GM18951 (cell line): Measurements from ENCODE around the gene UST.
"Not testable (repeated sequence)": the region's sequence is repeated elsewhere in the genome, so short reads cannot be mapped to it uniquely, and the experiment has no call there.

Experiments used
- POLR2A ChIP-seq: IDR thresholded peaks from 4 replicates; pipeline ENCODE4 v1.6.1; 2011; ENCODE audit warnings: mild to moderate bottlenecking; ENCODE audit not compliant: insufficient read length, insufficient read depth; ENCODE audit errors: extremely low read depth
- in situ Hi-C: fragments of 300-500 bp; cut with MboI; formaldehyde crosslinking; loops from one replicate; pipeline ENCODE4 v1.12.0; 2022; ENCODE audit warnings: low sequenced_read_pairs, mixed read lengths, inconsistent platforms; ENCODE audit not compliant: unreplicated experiment

The UST gene

DNA sequence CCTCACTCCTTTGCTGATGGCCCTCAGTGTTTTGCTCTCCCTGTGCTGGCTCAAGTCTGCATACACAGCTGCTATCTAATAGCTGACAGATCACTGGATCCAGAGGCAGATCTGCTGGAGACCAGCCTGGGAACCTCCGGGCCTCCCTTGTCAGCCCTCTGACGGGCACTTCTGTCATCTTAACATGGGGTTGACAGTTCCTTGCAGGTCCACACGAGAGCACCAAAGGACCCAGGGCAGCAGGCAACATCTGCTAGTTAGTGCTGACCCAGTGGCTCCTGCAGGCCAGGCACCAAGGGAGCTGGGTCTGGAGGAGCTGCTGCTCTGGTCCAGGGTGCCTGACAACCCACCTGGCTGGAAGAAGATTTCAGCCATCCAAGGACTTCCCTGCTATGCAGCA lies 208.1 kb downstream of the UST start:
- in situ Hi-C loops = no loop called here
- no peak for TF ChIP-seq POLR2A

- no peak for TF ChIP-seq POLR2A
These were observed 208.6 kb downstream of the UST start for GRCh38 chr6:148955441-148955840.

DNA sequence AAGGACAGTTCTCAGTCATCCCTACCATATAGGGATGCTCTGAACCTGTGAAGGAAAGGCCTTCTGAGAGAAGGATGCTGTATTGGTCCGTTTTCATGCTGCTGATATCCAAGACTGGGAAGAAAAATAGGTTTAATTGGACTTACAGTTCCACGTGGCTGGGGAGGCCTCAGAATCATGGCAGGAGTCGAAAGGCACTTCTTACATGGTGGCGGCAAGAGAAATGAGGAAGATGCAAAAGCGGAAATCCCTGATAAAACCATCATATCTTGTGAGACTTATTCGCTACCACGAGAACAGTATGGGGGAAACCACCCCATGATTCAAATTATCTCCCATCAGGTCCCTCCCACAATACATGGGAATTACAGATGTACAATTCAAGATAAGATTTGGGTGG lies 209.3 kb downstream of the UST start:
- in situ Hi-C loops = not testable (repeated sequence)

More at GRCh38 chr6:148955441-148955840, 208.6 kb downstream of the UST start:
- in situ Hi-C loops = no loop called here

DNA sequence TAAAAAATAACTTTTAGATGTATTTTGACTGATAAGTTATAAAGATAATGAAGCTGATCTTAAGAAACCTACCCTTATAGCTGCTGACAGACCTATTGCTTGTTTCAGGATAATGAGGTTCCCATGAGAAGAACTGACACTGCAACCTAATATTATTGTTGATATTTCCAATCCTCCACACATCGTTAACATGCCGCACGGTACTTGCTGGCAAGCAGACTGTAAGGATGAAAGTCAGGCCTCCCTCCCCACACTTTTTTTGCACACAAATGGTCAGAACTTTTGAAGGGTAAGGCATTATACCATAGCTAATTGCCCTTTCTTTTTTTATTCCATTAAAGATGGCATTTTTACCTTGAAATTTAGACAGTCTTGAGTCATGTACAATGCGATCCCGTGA lies 210.9 kb downstream of the UST start:
- in situ Hi-C loops = no loop called here
- no peak for TF ChIP-seq POLR2A

DNA sequence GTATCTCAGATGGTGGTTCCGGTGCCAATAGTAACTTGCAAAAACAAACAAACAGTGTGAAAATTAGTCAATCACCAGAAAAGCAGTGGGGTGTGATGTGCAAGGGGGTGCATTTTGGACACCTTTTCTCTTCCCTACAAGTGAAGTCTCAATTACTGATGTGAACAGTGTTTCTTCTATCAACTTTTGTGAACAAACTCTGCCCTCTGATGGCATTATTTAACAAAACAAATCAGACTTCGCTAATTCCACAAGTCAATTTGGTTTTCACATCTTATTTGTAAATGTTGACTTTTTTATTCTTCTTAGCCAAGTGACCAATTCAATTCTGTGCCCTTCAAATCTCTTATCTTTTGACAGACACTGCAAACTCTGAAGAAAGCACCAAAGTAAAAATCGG lies 212.2 kb downstream of the UST start:
- in situ Hi-C loops = no loop called here
- TF ChIP-seq POLR2A = no peak

DNA sequence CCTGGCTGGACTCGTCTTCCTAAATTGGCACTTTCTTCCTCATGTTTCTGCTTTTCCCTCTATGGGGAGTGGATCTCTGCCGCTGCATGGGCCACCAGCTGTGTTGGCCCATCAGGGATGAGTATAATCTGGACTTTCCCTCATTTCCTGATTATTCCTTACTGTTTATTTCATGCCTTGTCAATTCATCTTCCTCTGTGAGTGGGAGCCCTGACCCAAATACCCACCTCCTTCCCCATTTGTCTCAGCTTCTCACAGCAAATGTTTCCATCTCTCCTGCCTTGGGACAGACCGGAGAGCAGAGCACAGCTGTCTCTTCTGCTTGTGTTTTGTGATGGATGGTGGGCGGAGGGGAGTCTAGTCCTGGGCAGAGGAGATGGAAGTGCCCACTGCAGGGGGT lies 212.7 kb downstream of the UST start:
- TF ChIP-seq POLR2A = no peak
- in situ Hi-C loops = no loop called here

GRCh38 chr6:148962854-148963515 lies 216.2 kb downstream of the UST start:
- in situ Hi-C loops = no loop called here
- no peak for TF ChIP-seq POLR2A

GRCh38 chr6:148963738-148964137 lies 216.9 kb downstream of the UST start:
- in situ Hi-C loops = no loop called here
- no peak for TF ChIP-seq POLR2A

- in situ Hi-C loops = no loop called here
- no peak for TF ChIP-seq POLR2A
These were observed 217.6 kb downstream of the UST start for GRCh38 chr6:148964467-148964866.

DNA sequence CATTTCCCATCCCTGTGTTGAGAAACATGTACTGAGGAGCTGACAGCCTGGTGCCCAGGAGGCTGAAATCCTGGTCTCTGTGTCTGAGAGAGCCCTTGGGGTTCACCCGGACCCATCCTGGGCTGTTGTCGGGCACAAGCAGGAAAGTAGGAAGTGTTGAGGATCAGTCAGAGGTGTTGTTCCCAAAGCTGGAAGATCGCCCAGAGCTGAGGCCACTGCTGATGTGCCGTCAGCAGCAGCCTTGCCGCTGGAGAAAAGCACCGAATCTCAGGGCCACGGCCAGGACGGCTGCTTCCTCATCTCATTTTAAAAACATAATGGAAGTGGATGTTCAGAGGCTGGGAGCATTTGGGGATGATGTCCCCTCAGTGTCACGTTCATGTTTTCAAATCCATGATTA lies 218.5 kb downstream of the UST start:
- TF ChIP-seq POLR2A = no peak
- in situ Hi-C loops = no loop called here

DNA sequence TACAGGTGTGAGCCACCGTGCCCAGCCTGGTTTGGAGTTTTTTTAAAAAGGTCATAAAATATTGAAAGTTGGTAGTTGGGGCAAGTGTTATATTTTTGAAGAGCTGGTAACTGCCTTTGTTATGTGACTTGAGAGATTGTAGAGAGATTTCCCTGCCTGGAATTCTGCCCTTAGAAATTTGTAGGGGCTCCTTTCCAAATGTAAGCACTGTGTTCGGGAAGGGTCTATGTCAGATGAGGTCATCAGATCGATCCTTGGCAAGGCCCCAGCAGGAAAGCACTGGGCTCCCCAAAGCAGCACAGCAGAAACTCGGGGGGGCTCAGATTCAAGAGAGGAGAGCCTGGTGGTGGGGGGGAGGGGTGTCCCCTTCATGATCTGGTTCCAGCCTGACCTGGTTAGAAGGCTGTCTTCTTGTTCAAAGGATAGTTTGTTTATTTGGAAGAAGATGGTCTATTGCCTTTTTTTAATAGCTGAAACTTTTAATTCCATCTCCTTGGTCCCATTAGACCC lies 220.2 kb downstream of the UST start:
- in situ Hi-C loops = no loop called here
- no peak for TF ChIP-seq POLR2A

DNA sequence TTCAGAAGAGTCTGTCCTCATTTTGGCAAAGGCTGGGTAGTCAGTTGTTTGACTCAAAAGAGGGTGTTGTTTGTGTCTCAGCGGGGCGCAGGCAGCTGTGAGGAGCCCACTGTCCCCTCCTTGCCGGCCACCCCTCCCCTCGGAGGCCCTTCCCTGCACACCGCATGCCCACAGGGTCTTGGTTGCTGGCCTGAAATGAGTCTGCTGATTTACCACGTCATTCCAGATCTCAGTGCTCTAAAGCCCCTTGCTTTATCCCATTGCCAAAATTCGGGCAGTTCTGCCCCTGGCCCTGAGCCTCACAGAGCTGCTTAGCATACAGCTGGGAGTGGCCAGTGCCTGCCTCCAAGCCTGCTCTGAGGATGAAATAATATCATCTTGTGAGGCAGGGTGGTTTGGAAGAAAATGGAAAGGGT lies 220.7 kb downstream of the UST start:
- no peak for TF ChIP-seq POLR2A
- in situ Hi-C loops = no loop called here

DNA sequence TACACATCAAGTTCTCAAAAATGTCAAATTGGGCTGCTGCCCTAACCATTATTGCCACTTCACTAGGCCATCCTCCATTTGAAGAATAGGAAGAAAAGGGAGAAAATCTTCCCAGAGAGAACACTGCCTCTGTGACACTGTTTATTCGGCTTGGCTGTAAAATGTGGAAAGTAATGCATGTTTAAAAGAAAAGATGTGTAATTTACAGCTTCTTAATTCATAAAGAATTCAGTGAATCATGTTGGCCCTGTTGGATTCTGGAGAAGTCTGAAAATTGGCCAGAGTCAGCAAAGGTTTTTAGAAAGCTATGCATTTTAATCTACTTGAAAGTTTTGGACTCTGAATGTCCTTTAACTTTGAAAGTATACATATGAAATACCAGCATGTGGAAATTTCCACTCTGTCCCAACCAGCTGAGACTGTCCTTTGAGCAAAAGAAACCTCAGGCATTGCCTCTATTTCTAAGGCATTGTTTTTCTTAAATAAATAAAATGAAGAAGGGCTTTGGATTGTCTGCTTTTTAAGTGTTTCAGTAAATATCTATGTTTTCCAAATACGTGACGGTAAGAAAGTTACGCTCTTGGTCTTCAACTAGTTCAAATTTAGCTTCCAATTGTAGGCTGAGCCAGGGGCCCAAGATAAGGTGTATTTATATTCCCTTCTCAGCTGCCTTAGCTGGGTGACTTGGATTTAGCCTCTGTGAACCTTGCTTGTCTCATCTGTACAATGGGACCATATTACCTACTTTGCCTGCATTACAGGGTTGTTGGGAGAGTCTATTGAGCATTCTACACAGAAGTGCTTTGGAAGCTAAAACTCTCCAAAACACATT lies 222.2 kb downstream of the UST start:
- in situ Hi-C loops = no loop called here
- TF ChIP-seq POLR2A = no peak

DNA sequence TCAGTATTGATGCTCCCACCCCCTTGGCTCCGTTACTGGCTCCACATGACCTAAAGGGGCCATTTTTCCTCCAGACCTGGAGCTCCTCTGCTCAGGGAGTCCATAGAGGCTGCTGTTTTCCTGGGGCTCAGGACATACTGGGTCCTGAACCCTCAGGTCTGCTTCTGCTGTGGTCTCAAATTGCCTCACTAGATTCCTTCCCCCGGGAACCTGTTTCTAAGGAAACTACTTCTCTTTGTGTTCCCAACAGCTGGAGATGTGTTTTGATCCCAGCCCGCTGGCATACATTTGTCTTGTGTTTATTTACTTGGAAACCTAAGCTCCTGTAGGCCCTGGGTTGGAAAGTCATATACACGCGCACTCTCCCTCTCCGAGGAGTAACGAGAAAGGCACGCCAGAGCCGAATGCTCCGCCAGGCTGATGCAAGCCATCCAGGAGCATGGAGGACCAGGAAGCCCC lies 222.8 kb downstream of the UST start:
- in situ Hi-C loops = no loop called here

More for the DNA sequence above, 222.8 kb downstream of the UST start:
- TF ChIP-seq POLR2A = no peak
